NOMO-1 treated with DMSO at 0.1 percent for 48 hours (cell line): Measurements from ENCODE around the gene SLC52A1.

Source experiments
- DNase-seq: peaks from one replicate; lab custom pipeline; 2025; ENCODE audit not compliant: unreplicated experiment; lab: John Stamatoyannopoulos, UW

The SLC52A1 gene

DNA sequence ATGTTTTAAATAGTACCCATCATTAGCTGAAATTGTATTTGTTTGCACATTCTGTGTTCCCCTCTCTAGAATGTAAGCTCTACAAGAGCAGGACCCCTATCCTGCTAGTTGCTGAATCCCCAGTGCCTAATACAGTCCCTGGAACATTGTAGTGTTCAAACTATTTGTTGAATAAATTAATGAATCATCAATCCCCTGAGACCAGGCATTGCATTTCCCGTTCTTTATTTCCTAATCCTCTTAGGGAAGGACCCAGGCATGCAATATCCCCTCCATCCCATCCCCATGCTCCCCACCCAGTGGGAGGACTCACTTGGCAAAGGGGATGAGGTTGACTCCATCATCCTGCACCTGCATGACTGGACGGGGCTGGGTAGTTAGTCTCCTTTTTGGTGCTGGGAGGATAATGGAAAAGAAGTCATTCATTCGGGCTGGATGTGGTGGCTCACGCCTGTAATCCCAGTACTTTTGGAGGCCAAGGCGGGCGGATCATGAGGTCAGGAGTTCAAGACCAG is 41.1 kb downstream of the SLC52A1 start:
- no peak for DNase-seq

DNA sequence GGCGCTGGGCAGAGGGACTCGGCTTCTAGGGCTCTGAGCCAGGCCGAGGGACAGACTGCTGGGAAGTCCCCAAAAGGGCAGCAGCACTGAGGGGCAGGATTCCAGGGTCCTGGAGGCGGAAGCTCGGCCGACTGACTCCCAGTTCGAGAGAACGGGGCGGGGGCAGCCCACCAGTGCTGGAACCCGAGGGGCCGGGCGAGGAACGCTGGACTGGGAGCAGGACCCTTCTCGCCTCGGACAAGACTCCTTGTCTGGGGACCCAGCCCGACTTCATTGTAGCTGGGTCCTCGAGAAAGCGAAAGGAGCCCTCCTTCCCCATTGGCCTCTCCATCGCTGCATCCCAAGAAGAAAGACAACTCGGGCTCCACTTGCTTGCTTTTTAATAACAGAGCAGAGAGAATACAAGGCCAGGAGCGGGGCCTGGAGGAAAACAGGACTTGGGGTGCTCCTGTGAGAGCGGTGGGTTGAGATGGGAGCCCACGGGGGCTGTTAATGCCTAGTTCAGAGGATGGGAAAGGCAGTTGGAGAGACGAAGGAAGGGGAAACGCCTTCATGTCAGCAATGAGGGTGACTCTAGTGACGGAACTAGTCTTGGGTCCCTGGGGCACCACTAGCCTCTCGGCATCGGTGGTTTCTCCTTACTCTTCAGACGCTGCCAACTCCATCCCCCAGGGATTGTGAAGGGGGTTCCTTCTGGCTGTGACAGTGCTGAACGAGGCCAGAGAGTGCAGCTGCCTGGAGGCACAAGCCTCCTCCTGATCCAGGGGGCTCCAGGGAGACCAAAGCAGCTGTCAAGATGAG is 47.3 kb downstream of the SLC52A1 start:
- peak; percentile 22 for DNase-seq

DNA sequence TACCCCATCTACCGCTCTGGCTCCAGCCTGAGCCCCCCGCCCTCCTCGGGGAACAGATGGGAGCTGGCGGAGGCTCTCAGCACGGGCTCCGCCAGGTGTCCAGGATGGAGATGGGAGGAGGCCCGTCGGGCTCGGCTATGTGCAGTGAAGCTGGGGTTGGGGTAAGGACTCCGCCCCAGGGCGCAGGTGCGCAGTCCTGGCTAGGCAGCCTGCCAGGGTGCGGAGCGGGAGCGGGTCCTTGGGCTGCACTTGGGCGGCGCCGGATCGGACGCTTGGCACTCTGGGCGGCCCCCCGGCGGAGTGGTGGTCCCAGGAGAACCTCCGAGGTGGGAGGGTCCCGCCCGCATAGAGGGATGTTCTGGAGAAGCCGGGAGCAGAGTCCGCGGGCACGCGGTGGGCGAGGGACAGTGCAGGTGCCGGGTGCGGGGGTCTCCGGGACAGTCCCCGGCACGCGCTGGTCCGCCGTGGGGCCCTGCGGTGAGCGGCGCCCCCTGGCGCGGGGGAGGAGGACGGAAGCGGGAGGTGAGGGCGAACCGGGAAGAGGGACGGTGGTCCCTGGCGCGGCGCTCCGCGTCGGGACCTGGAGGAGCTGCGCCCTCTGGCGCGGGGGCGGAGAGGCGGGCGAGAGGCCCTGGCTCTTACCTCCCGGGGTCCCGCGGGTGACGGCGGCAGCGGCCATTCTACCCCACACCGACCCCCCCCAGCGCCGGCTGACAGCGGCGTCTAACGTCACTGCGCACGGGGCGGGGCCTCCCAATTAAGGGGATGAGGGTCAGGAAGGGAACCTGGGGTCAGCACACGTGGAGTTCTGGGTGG is 48.1 kb downstream of the SLC52A1 start, which contains the start of gene CAMTA2:
CAMTA2 (minus strand) TSS at position 725 of the 816 bp plus-strand sequence. CDS start 1,453 bp downstream, outside the sequence.
- peak; percentile 81 for DNase-seq

DNA sequence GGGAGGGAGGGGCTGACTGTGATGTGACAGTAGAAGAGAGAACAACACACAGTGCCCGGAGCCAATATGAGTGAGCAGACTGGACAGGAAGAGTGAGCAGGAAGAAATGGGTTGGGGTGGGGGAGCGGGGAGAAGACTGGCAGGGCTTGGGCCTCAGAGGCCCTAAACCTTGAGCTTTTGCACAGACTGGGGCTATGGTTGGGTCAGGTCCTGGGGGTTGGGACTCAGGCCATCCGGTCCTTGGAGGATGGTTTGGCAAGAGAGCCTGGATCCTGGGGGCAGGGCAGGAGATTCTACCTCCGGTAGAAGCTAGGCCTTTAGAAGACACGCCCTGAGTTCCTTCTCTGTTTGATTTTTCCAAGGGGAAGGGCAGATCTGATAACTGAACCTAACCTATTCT is 48.8 kb downstream of the SLC52A1 start:
- DNase-seq: no peak
